ENCODE results near the gene PSMB2.

GRCh38 chr1:35557118-35557610 lies 84.2 kb downstream of the PSMB2 start, which contains the start of gene KIAA0319L:
- TF ChIP-seq EZH2 (IDR thresholded peaks at IDR 0.05; ENCODE audit: insufficient read depth, low read length): no peak
- TF ChIP-seq, protein P1, sequence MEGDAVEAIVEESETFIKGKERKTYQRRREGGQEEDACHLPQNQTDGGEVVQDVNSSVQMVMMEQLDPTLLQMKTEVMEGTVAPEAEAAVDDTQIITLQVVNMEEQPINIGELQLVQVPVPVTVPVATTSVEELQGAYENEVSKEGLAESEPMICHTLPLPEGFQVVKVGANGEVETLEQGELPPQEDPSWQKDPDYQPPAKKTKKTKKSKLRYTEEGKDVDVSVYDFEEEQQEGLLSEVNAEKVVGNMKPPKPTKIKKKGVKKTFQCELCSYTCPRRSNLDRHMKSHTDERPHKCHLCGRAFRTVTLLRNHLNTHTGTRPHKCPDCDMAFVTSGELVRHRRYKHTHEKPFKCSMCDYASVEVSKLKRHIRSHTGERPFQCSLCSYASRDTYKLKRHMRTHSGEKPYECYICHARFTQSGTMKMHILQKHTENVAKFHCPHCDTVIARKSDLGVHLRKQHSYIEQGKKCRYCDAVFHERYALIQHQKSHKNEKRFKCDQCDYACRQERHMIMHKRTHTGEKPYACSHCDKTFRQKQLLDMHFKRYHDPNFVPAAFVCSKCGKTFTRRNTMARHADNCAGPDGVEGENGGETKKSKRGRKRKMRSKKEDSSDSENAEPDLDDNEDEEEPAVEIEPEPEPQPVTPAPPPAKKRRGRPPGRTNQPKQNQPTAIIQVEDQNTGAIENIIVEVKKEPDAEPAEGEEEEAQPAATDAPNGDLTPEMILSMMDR (IDR thresholded peaks at IDR 0.05; ENCODE audit: insufficient read depth, low read depth, low read length): no peak

Data from astrocyte (in vitro differentiated cells and primary cell).